Measurements from ENCODE around the gene PPP1R9A.

GRCh38 chr7:95062901-95063300 is 155.5 kb downstream of the PPP1R9A start:
- TF ChIP-seq CTCF (IDR thresholded peaks at IDR 0.05) (no peak), POLR2A (IDR thresholded peaks at IDR 0.05) (no peak), POLR2AphosphoS5 (IDR thresholded peaks at IDR 0.05) (no peak)

Data from gastroesophageal sphincter (tissue), 3 donors.